Natural killer cell (primary cell): ENCODE measurements around the gene NOSTRIN. TPM values are rescaled to one million over a fixed set of nuclear protein-coding genes. Genes with fewer than 3 reads are reported as not detected.

ENCODE experiments used
- ATAC-seq, 3 donors: fragments of 150-1000 bp in 2 of 3; fragments of 200-7000 bp in 1 of 3; cut with Tn5 transposase; 1 replicate in 1 of 3; 2 replicates in 2 of 3; pipeline ENCODE4 v1.10.0; 2021; ENCODE audit warnings: mild to moderate bottlenecking in 2 of 3, moderate library complexity in 2 of 3
- DNase-seq, 2 donors: peaks; one replicate each; pipeline versions ENCODE4 v3.0.0 to v3.0.0-alpha.2; 2013 to 2021; ENCODE audit warnings: mixed read lengths in 1 of 2
- H3K27ac ChIP-seq: one replicate; pipeline ENCODE4 v1.5.1; 2013; ENCODE audit warnings: mild to moderate bottlenecking, low read length
- H3K27me3 ChIP-seq: one replicate; pipeline ENCODE4 v1.6.1; 2013; ENCODE audit warnings: low read length; ENCODE audit not compliant: control insufficient read depth, insufficient read depth
- H3K36me3 ChIP-seq: one replicate; pipeline ENCODE4 v1.6.1; 2013; ENCODE audit warnings: low read length; ENCODE audit not compliant: control insufficient read depth, insufficient read depth
- H3K4me1 ChIP-seq: one replicate; pipeline ENCODE4 v1.6.1; 2013; ENCODE audit warnings: low read length; ENCODE audit not compliant: control insufficient read depth, insufficient read depth
- H3K4me3 ChIP-seq: one replicate; pipeline ENCODE4 v1.5.1; 2013; ENCODE audit warnings: low read length
- H3K9me3 ChIP-seq: one replicate; pipeline ENCODE4 v1.6.1; 2013; ENCODE audit warnings: low read length; ENCODE audit not compliant: control insufficient read depth, insufficient read depth
- H3K27ac Mint-ChIP-seq, 2 donors: one replicate each; pipeline ENCODE4 v1.8.0; 2022; ENCODE audit warnings: mild to moderate bottlenecking in 2 of 2, mixed read lengths in 2 of 2, moderate library complexity in 1 of 2
- H3K27me3 Mint-ChIP-seq, 2 donors: one replicate each; pipeline ENCODE4 v1.8.0; 2022; ENCODE audit warnings: low read depth in 2 of 2, mixed read lengths in 2 of 2
- H3K36me3 Mint-ChIP-seq: one replicate; pipeline ENCODE4 v1.8.0; 2022; ENCODE audit warnings: mixed read lengths
- H3K4me1 Mint-ChIP-seq, 2 donors: one replicate each; pipeline ENCODE4 v1.8.0; 2022; ENCODE audit warnings: mixed read lengths in 2 of 2
- H3K4me3 Mint-ChIP-seq: one replicate; pipeline ENCODE4 v1.8.0; 2022; ENCODE audit warnings: mild to moderate bottlenecking, moderate library complexity, mixed read lengths
- H3K9me3 Mint-ChIP-seq, 2 donors: one replicate each; pipeline ENCODE4 v1.8.0; 2022; ENCODE audit warnings: mixed read lengths in 2 of 2
- CTCF ChIP-seq: fragments of 200-600 bp; IDR thresholded peaks from one replicate; pipeline ENCODE4 v1.8.0; 2022; ENCODE audit warnings: antibody characterized with exemption
- WGBS: methylation state at CpG from one replicate; pipeline ENCODE4 v1.1.7; 2013; ENCODE audit warnings: missing lambda C conversion rate; ENCODE audit not compliant: insufficient coverage; 5-methylcytosine and 5-hydroxymethylcytosine counted together
- intact Hi-C: fragments of 100-400 bp; cut with micrococcal nuclease; formaldehyde crosslinking; loops from one replicate; pipeline ENCODE4 v1.14.2; 2022
- total RNA-seq, 4 donors: library from RNA; stranded (reverse); fragments of 120-200 nt in 1 of 4; gene quantifications; one replicate each; pipeline versions ENCODE4 v1.2.3 to v1.2.4, GENCODE V29; 2013 to 2022

The NOSTRIN gene
- total RNA-seq, 3 donors from 2014 or later (not counting 1 experiment from before 2014, with no cell fraction given) = 0.18 TPM; not detected in 2

GRCh38 chr2:168810235-168810634, 7.8 kb downstream of the NOSTRIN start:
- Histone ChIP-seq H3K27me3 (no peaks in the 10 kb centered on the region), H3K27ac (no peak overlapping the region), H3K4me1 (no peaks in the 10 kb centered on the region), H3K4me3 (no peak overlapping the region), H3K9me3 (no peaks in the 10 kb centered on the region), H3K36me3 (no peaks in the 10 kb centered on the region)
- DNase-seq (no peak), ATAC-seq (no peak)
- Mint-ChIP-seq H3K36me3 (no peaks in the 10 kb centered on the region), H3K9me3 (no peaks in the 10 kb centered on the region), H3K4me3 (no peak overlapping the region), H3K27me3 (peaks cover 0 to 3% of the 10 kb centered on the region in 2 donors), H3K27ac (no peak overlapping the region), H3K4me1 (no peaks in the 10 kb centered on the region)
- TF ChIP-seq CTCF = no peak
- WGBS = 96% methylated on average over 2 of the region's 2 CpGs
- intact Hi-C loops = no loop called here

DNA sequence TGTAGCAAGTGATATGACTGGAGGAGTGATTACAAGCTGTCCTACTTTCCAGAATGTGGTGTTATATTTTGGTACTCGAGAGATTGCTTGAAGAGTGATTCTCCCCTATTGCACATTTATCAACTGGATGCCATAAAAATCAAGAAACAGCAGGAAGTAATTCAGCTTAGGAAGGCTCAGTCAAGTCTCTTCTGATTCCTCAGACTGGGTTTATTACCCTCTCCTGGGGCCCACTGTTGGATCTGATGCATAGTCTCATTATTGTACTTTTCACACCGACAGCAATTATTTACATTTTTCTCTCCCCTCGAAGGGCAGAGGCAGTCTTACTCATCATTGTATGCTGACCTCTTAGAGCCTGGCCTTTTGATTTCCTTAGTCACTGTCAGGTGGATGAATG, 9.3 kb downstream of the NOSTRIN start:
- Mint-ChIP-seq H3K9me3 (no peaks in the 10 kb centered on the region), H3K36me3 (no peaks in the 10 kb centered on the region), H3K4me1 (no peaks in the 10 kb centered on the region), H3K4me3 (no peak overlapping the region), H3K27me3 (peaks cover 0 to 3% of the 10 kb centered on the region in 2 donors), H3K27ac (no peak overlapping the region)
- DNase-seq (no peak), ATAC-seq (no peak)
- intact Hi-C loops = no loop called here
- WGBS = 100% methylated on average over 2 of the region's 3 CpGs
- Histone ChIP-seq H3K9me3 (no peaks in the 10 kb centered on the region), H3K4me1 (no peaks in the 10 kb centered on the region), H3K27me3 (no peaks in the 10 kb centered on the region), H3K27ac (no peak overlapping the region), H3K4me3 (no peak overlapping the region), H3K36me3 (no peaks in the 10 kb centered on the region)
- TF ChIP-seq CTCF = no peak

DNA sequence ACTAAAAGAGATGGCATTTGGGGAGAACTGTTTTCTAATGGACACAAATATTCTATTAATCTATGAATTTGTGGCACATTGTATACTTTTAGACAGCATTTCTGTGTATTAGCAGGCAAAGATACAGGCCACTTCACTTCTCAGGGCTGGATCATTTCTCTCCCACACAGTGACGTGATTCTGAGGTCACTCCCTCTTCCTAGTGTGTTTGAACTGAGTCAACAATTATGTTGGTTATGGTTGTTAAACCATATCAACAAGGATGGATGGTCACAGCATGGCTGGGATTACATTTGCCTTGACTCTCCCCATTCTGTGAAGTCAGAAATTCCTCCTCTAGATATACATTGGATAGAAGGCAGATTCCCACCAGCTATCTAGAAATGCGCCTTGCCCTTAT, 11.6 kb downstream of the NOSTRIN start:
- H3K27me3 ChIP-seq = no peaks in the 10 kb centered on the region
- no peaks in the 10 kb centered on the region for H3K4me1 ChIP-seq
- peaks cover 0 to 3% of the 10 kb centered on the region in 2 donors for H3K27me3 Mint-ChIP-seq
- no peaks in the 10 kb centered on the region for H3K4me1 Mint-ChIP-seq
- 100% methylated on average over 1 of the region's 2 CpGs for WGBS
- no peaks in the 10 kb centered on the region for H3K9me3 Mint-ChIP-seq
- ATAC-seq (no peak), DNase-seq (no peak)
- no peaks in the 10 kb centered on the region for H3K9me3 ChIP-seq
- H3K27ac Mint-ChIP-seq = no peak overlapping the region
- H3K4me3 Mint-ChIP-seq = no peak overlapping the region
- no peaks in the 10 kb centered on the region for H3K36me3 Mint-ChIP-seq
- no peak overlapping the region for H3K27ac ChIP-seq
- no peaks in the 10 kb centered on the region for H3K36me3 ChIP-seq
- no peak overlapping the region for H3K4me3 ChIP-seq
- TF ChIP-seq CTCF = no peak
- intact Hi-C loops = no loop called here
